GM19455 (cell line): ENCODE data around the gene LYST.

Experiments
- ATAC-seq: cut with Tn5 transposase; IDR thresholded peaks from one replicate; pipeline ENCODE4 v1.9.1; 2021; ENCODE audit not compliant: unreplicated experiment

Gene LYST

DNA sequence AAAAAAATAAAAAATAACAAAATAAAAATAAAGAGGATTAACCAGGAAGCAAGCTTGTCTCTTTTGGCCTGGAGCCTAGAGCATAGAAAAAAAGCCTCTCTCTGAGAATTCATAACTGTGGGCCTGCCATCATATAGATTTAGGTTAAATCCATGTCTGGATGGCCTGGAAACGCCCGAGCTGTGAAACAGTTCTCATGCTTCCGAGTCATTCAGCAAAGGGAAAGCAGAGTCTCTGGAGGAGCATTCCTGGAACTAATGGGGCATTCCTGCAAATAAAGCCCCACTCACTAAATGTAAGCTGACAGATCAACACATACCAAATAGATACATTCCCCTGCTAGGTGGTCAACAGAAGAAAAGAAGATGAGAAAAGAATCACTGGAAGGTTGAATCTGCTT, 141.3 kb downstream of the LYST start:
- no peak for ATAC-seq

DNA sequence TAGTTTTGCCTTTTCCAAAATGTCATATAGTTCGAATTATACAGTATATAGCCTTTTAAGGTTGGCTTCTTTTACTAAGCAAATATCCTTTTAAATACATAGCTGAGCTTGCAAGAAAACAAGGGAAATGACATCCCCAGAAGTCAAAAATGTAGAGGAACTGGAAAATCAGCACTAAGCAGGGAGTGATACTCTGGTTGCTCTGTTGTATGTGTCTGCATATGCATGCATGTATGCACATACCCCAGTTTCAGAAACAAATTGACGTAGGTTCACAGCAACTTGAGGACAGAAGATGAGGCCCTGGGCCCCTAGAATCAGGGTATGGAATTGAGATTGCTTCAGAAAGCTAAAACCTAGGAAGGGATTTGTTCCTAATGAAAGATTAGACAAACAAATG, 142.0 kb downstream of the LYST start:
- ATAC-seq, result no peak

DNA sequence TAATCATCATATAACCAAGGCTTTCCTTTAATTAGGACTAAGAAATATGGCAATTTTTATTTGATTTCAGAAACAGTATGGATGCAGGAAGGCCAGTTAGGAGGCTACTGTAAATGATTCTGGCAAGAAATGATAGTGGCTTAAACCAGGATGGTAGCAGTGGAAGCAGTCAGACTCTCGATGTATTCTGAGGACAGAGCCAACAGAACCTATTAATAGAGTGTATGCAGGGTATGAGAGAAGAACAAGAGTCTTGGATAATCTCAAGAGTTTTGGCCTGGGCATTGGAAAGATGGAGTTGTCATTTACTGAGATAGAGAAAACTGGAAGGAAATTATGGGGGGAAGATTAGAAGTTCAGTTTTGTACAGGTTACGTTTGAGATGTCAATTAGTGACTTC, 143.8 kb downstream of the LYST start:
- ATAC-seq, result no peak

DNA sequence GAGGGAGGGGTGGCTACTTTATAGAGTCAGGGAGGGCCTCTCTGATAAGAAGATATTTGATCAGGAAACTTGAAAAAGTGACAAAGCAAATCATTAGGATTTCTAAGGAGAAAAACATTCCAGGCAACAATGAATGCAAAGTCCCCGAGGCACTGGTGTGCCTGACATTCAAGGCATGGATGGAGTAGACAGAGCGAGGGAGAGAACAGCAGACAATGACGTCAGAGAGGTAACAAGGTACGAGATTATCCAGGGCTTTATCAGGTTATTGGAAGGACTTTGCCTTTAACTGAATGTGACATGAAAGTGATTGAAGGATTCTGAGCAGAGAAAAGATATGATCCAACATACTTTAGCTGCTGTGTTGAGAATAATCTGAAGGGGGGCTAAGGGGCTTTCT, 144.7 kb downstream of the LYST start:
- no peak for ATAC-seq

DNA sequence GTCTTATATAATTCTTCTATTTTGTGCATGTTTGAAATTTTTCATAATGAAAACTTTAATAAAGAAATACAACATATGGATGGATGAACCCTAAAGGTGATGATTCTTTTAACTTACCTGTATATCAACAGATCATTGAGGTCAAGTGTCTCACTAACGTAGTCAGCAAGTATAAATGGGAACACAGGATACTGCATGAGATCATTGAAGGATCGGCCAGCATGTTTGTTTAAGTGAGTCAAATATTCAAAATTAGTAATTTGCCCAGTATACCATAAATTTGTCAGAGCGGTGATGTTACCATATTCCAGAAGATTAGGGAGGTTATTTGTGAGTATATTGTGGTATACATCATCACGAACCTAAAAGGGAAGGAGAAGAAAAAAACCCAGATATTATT, 146.2 kb downstream of the LYST start:
- ATAC-seq, result no peak

DNA sequence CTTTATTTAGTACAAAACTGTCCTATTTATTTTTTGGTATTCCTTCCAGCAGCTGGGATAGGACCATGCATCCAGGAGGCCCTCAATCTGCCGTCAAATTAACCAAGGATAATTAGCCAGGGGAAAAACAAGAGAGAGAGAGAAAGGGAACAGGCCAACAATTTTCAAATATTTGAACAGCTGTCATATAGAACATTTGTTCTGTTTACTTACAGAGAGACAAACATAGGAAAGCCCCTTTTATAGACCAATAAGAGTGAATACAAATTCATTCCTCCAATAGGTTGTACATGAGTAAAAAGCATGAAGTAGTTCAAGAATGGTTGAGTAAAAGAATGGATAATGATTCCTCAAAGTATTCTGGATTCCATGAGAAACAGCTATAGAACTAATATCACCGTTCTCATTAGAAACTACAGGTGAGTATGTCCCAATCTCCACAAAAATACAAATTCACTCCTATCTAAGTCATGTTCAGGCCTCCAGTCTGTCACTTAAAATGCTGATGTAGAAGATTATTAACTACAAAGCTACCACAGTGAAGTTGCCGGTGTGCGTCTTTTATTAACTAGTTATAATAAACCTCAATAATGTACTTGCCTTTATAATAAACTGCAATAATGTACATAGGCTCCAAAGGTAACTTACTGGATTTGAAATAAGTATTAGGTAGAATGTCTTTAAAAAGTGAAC, 152.4 kb downstream of the LYST start:
- ATAC-seq, result no peak

DNA sequence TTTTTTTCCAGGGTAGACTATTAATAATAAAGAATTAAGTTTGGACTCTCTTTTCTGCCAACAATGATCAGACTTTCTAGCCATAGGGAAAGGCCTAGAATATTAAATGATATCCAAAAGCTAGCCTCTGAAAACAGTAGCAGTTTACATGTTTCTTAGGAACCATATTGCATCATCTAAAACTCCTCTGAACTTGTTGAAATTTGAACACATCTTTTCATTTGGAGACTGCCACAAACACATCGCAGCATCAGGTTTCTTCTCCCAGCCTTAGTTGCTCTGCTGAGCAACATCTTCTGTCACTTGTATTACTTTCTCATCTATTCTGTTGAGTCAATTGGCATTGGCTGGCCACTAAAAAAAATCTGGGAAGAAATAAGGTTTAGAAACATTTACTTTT, 153.9 kb downstream of the LYST start:
- no peak for ATAC-seq

DNA sequence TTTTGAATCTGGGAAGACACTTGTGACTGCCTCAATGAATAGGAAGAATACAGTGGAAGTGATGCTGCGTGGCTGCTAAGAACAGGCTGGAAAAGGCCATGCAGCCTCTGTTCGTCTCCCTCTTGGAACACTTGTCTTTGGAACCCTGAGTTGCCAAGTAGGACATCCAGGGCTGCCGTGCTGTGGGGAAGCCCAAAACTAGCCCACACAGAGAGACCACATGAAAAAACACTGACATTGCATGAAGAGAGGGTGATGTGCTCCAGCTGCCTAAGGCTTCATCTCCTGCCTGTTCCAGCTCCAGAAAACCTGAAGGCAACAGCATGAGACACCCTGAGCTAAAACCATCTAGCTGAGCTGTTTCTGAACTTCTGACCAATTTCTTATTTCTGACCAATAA, 156.0 kb downstream of the LYST start:
- no peak for ATAC-seq

DNA sequence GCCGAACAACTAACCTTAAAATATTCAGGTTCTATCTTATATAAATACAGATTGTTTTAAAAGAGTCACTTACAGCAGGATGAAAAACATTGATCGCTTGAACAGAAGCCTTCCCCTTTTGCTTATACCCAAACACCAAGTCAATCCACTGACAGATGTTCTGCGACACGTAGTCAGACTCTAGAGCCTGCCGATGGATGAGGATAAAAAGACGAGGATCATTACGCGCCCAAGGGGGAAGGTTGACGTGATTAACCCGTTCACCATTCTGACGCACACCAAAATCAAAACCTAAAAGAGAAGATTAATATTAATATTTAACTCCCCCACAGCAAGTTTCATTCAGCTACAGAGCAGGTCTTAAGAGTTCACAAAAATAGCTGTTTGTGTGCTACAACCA, 157.7 kb downstream of the LYST start:
- no peak for ATAC-seq

DNA sequence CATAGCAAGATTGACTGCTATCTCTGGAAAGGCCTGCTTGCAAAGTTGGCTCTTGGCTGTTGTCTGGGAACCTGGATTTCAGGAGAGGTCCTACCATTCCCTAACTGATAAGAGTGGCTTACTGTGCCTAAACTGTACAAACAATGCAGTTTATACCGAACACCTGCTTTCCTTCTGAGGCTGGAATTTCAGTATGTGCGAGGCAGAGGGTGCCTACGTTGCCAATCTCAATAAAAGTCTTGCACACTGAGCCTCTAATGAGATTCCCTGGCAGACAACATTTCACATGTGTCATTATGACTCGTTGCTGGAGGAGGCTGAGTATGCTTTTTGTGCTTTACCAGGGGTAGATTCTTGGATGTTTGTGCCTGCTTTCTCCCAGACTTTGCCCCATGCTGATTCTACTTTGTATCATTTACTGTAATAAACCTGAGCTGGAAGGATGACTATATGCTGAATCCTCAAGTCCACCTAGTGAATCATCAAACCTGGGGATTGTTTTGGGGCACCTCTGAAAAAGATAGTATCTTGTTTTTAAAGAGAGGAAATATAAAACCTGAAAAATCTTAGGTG, 158.2 kb downstream of the LYST start:
- no peak for ATAC-seq

DNA sequence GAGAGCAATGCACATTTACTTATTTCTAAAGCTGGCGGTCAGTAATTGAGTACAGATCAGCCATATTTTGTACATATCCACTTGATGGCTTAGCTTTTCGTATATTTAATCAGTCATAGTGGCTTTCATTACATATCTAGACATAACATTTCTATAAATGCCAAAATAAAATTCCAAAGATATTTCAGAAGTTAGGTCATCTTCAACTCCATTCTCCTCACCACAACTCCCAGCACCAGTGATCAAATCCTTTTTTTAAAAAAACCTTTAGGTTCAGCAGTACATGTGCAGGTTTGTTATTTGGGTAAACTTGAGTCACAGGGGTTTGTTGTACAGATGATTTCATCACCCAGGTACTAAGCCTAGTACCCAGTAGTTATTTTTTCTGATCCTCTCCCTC, 163.2 kb downstream of the LYST start:
- ATAC-seq, result no peak

DNA sequence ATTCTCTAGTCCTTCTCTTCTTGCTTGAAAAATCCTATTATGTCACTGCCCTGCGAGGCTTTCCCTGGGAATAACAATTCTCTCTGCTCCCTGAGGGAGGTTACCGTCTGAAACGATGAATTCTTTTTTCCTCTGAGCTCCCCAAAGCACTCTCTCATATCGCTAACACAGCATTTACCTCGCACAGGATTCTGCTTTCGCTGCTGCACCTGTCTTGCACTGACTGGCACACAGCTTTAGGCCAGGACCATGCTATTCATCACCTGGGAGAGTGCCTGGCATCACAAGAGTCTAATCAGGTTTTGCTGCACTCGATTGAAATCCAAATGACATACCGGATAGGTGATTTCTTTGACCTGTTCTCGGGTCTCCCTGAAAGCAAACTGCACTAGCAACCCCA, 164.3 kb downstream of the LYST start:
- no peak for ATAC-seq

DNA sequence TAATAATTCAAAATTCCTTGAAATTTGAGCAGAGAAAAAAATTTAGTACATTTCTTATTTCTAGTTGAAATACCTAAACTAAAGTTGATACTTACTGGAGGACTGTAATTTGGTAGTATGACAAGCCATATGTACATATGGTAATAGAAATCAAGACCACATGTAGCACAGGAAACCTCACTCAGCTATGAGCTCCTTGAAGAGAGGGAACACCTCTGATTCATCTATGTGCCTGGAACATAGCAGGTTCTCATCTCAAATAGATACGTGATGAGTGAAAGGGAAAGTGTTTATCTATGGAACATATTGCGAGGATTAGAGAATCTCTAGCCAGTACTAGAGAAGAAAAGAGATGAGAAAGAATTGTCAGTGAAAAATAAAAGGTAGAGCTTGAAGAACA, 169.2 kb downstream of the LYST start:
- ATAC-seq, result no peak

DNA sequence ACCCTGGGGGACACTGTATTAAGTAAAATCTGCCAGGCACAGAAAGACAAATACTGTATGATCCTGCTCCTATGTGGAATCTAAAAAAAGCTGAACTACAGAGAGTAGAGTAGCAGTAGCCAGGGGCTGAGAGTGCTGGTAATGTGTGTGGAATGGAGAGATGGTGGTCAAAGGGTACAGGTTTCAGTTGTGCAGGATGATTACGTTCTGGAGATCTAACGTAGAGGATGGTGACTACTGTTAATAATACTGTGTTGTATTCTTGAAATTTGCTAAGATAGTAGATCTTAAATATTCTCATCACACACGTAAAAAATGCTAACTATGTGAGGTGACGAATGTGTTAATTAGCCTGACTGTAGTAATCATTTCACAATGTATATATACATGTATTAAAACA, 177.3 kb downstream of the LYST start:
- ATAC-seq, result no peak

DNA sequence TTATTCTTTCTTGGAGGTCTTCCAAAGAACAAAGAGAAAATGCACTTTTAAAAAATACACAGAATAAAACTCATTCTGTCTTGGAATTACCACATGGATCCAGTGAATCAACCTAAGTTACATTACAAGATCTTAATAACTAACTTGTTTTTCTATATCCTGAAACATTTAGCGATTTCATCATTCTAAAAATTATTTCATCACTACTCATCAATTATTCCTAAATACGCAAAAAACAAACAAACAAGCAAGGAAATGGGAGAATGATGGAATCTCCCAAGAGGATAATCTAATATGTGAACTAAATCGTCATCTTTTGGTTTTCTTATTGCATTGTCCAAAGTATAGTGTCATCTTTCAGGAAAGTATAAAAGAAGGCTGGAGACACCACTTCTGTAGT, 178.6 kb downstream of the LYST start:
- no peak for ATAC-seq

DNA sequence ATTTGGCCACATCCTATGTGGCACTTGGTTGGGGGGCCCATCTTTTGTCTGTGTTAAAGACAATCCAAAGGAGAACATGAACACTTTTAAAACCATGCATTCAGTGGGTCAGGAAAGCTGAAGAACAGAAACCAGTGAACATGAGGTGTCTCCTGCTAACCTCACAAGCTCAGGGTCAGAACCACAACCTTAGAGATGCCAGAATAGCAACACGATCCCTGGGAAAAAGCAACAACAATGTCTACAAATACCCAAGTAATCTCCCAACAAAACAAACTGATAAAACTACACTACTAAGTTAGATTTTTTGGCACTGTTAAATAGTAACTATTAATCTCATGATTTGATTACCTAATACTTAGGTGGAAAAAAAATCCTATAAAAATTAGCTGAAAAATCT, 183.1 kb downstream of the LYST start:
- no peak for ATAC-seq

DNA sequence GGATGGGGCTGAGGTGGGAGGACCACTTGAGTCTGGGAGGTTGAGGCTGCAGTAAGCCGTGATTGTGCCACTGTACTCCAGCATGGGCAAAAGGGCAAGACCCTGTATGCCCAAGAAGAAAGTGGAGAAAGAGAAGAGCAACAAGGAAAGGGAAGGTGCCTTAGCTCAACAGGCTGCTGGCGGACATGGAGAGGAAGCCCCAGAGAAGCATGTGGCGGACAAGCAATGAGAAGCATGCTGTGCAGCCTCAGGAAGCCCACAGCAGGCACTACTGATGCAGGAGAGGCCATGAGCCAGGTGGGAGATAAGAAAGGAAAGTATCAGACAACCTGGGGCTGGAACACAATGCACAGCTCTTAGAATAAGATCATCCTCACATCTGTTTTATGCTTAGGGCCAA, 184.5 kb downstream of the LYST start:
- ATAC-seq, result no peak

DNA sequence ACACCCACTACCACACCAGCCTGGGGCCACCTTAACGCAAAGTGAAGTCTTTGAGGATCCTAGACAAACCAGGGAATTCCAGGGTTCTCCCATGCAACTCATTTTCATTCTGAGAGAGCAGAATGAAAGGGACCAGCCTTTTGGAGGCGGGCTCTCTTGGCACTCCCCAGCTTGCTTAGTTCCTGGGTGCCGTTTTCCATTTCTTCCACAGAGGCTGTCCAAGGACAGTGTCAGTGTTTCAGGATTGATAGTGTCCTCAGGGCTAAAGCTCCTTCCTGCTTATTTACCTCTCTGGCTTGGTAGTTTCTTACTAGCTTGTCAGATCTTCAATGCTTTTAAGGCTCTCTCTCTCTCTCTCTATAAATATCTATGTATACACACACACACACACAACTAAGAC, 187.1 kb downstream of the LYST start:
- ATAC-seq, result no peak

DNA sequence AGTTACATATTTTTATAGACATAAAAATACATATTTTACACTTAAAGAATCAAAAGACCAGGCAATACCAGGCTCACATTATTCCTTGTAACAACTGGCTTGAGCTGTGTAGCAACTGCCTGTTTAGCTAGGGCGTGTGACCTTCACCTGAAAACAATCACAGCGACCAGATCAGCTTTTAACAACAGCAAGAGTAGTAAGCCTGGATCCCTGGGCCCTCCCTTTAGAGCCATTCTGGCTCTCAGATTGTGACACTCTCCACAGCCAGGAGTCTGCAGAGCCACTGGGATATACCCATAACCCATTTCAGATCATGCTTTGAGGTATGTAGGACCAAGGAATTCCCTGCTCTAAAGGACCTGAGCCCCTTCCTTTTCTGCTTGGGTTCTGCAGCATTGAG, 187.7 kb downstream of the LYST start:
- ATAC-seq, result no peak

DNA sequence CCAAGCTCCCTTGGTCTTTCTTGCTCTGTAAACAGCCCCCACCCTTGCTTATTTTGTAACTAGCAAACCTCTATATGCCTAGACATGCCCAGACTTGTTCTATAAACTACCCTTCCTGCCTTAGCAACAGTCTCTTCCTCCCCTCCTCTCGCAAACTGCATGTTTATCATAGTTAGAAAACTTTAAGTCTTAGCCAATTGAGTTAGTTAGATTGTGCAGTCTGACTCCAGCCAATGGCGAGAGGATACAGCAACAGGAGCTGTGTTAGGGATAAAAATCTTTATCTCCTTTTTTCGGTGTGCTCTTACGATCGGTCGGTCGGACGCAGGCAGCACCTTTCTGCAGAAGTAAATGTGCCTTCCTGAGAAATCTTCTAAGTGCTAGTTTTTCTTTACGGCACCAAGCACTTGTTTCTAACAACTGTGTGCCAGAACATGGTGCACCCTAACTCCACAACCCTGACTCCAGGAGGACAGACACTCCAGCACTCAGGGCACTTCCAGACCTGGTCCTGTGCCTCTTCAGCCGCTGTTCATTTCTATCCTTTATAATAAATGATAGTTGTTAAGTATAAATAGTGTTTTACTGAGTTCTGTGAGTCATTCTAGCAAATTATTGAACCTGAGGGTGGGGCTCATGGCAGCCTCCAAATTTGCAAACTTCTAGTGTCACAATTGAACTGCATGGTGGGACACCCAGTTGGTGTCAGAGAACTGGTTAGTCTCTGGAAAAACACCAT, 191.4 kb downstream of the LYST start:
- ATAC-seq, result no peak

DNA sequence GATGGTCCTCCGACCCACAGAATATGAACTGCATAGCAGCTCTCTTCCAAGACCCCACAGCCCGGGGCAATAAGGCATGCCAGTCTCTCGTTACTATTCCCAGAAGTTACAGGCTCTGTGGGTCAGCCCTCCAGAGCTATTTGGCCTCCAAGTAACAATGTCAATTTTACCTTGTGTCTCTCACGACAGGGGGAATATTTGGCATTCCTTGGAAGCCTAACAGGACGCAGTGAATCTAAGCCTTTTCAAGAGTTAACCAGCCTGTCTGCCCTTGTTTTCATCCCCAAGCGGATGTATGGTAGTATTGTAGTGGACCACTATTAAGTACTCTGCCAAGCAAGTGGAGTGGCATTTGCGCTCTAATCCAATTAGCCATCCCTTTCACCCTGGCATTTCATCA, 192.7 kb downstream of the LYST start:
- no peak for ATAC-seq

DNA sequence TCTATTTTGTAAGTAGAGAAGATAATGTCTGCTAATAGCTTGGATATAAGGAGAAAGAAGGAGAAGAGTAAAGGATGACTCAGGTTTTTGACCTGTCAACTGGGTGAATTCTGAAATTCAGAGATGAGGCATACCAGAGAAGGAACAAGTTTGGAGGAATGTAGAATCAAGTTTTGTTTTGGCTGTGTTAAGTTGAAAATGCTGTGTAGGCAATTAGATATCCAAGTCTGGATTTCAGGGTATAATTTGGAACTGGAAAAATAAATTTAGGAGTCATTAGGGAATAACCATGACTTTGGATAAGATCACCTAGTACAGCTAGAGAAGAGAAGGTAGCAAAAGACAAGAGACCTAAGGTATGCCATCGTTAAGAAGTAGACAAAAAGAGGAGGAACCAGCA, 194.7 kb downstream of the LYST start:
- ATAC-seq, result no peak
